K562 (cell line): ENCODE results near the gene PRDM15. TPM values are rescaled to one million over a fixed set of nuclear protein-coding genes. Genes with fewer than 3 reads are reported as not detected.

Experiments
- polyA plus RNA-seq, 8 experiments: library from polyadenylated mRNA; depleted of rRNA in 4 of 8; stranded (reverse) in 5 of 8; unstranded in 3 of 8; fragments of >200 nt; fragmentation: Nextera tagmentation in 2 of 8; fragmentation: Illumina TruSeq in 1 of 8; extraction: Ambion mirVana in 2 of 8; extraction: Trizol in 1 of 8; gene quantifications; 2 replicates each; pipeline versions ENCODE4 v1.2.1 to v1.2.3, GENCODE V29; 2011 to 2014; ENCODE audit warnings: inconsistent platforms in 1 of 8, missing spikeins in 1 of 8
- small RNA-seq: library from RNA; depleted of rRNA; stranded (forward); fragments of <200 nt; gene quantifications from one replicate; pipeline ENCODE3, GENCODE V24; 2014
- total RNA-seq, 7 experiments: library from RNA; depleted of rRNA in 6 of 7; stranded (reverse); fragments of >200 nt in 6 of 7; fragmentation: Illumina TruSeq in 2 of 7; extraction: Trizol in 2 of 7; gene quantifications; 2 replicates each; pipeline versions ENCODE4 v1.2.1 to v1.2.3, GENCODE V29; 2011 to 2021; ENCODE audit warnings: low replicate concordance in 1 of 7

The PRDM15 gene
- total and polyA plus RNA-seq, 9 of the 15 experiments (the other 6 are each of a cell fraction or from before 2014, with no cell fraction given), result 0.93 to 9.2 (median 6.2) TPM

Small RNA genes lying within 50 kb of the gene (small RNA-seq; reads per million reads assigned to genes)
- gene RF00334, result not detected

Other genes starting within 250 kb of the PRDM15 start
- not detected in 2 replicates for gene RIPK4, start 112.3 kb downstream of the PRDM15 start, total RNA-seq (2014; rRNA removed)
- gene RIPK4, start 112.3 kb downstream of the PRDM15 start, total RNA-seq (2014; rRNA removed; fragmentation: Illumina TruSeq; extraction: Trizol), result not detected in 2 replicates
- not detected in 2 replicates for gene RIPK4, start 112.3 kb downstream of the PRDM15 start, total RNA-seq (2015; rRNA removed; fragmentation: Illumina TruSeq; extraction: Trizol)
- 0.09 TPM in 1 of 2 replicates, not detected in the other for gene RIPK4, start 112.3 kb downstream of the PRDM15 start, total RNA-seq (2021)
- gene RIPK4, start 112.3 kb downstream of the PRDM15 start, polyA plus RNA-seq (2011; rRNA removed), result not detected in 2 replicates
- not detected in 2 replicates for gene RIPK4, start 112.3 kb downstream of the PRDM15 start, polyA plus RNA-seq (2014; fragmentation: Illumina TruSeq; extraction: Trizol)
- gene RIPK4, start 112.3 kb downstream of the PRDM15 start, polyA plus RNA-seq (2014; fragmentation: Nextera tagmentation; extraction: Ambion mirVana), result not detected
- not detected in 2 replicates for gene RIPK4, start 112.3 kb downstream of the PRDM15 start, polyA plus RNA-seq (2014; rRNA removed)
- 15.1 and 20.2 TPM in 2 replicates for gene C2CD2, start 74.7 kb upstream of the PRDM15 start, total RNA-seq (2014; rRNA removed)
- 11.6 and 12.1 TPM in 2 replicates for gene C2CD2, start 74.7 kb upstream of the PRDM15 start, total RNA-seq (2014; rRNA removed; fragmentation: Illumina TruSeq; extraction: Trizol)
- gene C2CD2, start 74.7 kb upstream of the PRDM15 start, total RNA-seq (2015; rRNA removed; fragmentation: Illumina TruSeq; extraction: Trizol), result 14.0 and 14.5 TPM in 2 replicates
- gene C2CD2, start 74.7 kb upstream of the PRDM15 start, total RNA-seq (2021), result 19.0 and 19.6 TPM in 2 replicates
- gene C2CD2, start 74.7 kb upstream of the PRDM15 start, polyA plus RNA-seq (2011; rRNA removed), result 21.6 and 27.5 TPM in 2 replicates
- gene C2CD2, start 74.7 kb upstream of the PRDM15 start, polyA plus RNA-seq (2014; fragmentation: Illumina TruSeq; extraction: Trizol), result 9.1 and 10.9 TPM in 2 replicates
- gene C2CD2, start 74.7 kb upstream of the PRDM15 start, polyA plus RNA-seq (2014; fragmentation: Nextera tagmentation; extraction: Ambion mirVana), result 1 to 10 TPM; 1.3 to 1.6 TPM
- 9.5 and 13.5 TPM in 2 replicates for gene C2CD2, start 74.7 kb upstream of the PRDM15 start, polyA plus RNA-seq (2014; rRNA removed)
- 7.4 and 8.6 TPM in 2 replicates for gene ZBTB21, start 131.0 kb upstream of the PRDM15 start, total RNA-seq (2014; rRNA removed)
- gene ZBTB21, start 131.0 kb upstream of the PRDM15 start, total RNA-seq (2014; rRNA removed; fragmentation: Illumina TruSeq; extraction: Trizol), result 10.7 and 10.8 TPM in 2 replicates
- 10.4 and 10.7 TPM in 2 replicates for gene ZBTB21, start 131.0 kb upstream of the PRDM15 start, total RNA-seq (2015; rRNA removed; fragmentation: Illumina TruSeq; extraction: Trizol)
- 15.2 and 16.2 TPM in 2 replicates for gene ZBTB21, start 131.0 kb upstream of the PRDM15 start, total RNA-seq (2021)
- 8.7 and 10.7 TPM in 2 replicates for gene ZBTB21, start 131.0 kb upstream of the PRDM15 start, polyA plus RNA-seq (2011; rRNA removed)
- gene ZBTB21, start 131.0 kb upstream of the PRDM15 start, polyA plus RNA-seq (2014; fragmentation: Illumina TruSeq; extraction: Trizol), result 8.4 and 11.4 TPM in 2 replicates
- 1 to 10 TPM; 2.2 to 2.6 TPM for gene ZBTB21, start 131.0 kb upstream of the PRDM15 start, polyA plus RNA-seq (2014; fragmentation: Nextera tagmentation; extraction: Ambion mirVana)
- gene ZBTB21, start 131.0 kb upstream of the PRDM15 start, polyA plus RNA-seq (2014; rRNA removed), result 3.8 and 5.6 TPM in 2 replicates
- not detected in 2 replicates for gene UMODL1, start 192.0 kb upstream of the PRDM15 start, total RNA-seq (2014; rRNA removed)
- gene UMODL1, start 192.0 kb upstream of the PRDM15 start, total RNA-seq (2014; rRNA removed; fragmentation: Illumina TruSeq; extraction: Trizol), result not detected in 2 replicates
- gene UMODL1, start 192.0 kb upstream of the PRDM15 start, total RNA-seq (2015; rRNA removed; fragmentation: Illumina TruSeq; extraction: Trizol), result not detected in 2 replicates
- gene UMODL1, start 192.0 kb upstream of the PRDM15 start, total RNA-seq (2021), result not detected in 2 replicates
- not detected in 2 replicates for gene UMODL1, start 192.0 kb upstream of the PRDM15 start, polyA plus RNA-seq (2011; rRNA removed)
- not detected in 2 replicates for gene UMODL1, start 192.0 kb upstream of the PRDM15 start, polyA plus RNA-seq (2014; fragmentation: Illumina TruSeq; extraction: Trizol)
- gene UMODL1, start 192.0 kb upstream of the PRDM15 start, polyA plus RNA-seq (2014; fragmentation: Nextera tagmentation; extraction: Ambion mirVana), result not detected
- gene UMODL1, start 192.0 kb upstream of the PRDM15 start, polyA plus RNA-seq (2014; rRNA removed), result not detected in 2 replicates